Measurements from ENCODE around the gene GAPDHS.

DNA sequence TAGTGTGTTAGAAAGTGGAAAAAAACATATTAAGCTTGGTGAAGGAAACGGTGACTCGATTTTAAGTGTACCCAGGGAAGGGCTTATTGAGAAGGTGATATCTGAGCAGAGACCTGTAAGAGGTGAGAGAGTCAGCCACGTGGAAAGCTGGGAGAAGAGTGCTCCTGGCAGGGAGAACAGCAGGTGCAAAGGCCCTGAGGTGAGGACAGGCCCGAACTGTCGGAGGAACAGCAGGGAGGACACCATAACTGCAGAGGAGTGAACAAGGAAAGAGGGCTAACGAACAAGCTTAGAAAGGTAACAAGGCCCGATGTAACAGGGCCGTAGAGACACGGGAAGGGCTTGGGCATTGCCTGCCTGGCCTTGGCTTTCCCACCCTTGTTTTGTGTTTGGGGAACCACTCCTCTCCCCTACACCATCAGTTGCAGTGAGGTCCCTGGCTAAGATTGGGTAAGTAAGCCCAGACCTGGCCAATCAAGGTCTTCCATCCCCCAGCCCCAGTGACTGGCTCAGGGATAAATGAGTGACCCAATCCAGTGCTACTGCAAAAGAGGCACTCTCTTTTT, 22.9 kb downstream of the GAPDHS start:
- TF ChIP-seq, protein P1, sequence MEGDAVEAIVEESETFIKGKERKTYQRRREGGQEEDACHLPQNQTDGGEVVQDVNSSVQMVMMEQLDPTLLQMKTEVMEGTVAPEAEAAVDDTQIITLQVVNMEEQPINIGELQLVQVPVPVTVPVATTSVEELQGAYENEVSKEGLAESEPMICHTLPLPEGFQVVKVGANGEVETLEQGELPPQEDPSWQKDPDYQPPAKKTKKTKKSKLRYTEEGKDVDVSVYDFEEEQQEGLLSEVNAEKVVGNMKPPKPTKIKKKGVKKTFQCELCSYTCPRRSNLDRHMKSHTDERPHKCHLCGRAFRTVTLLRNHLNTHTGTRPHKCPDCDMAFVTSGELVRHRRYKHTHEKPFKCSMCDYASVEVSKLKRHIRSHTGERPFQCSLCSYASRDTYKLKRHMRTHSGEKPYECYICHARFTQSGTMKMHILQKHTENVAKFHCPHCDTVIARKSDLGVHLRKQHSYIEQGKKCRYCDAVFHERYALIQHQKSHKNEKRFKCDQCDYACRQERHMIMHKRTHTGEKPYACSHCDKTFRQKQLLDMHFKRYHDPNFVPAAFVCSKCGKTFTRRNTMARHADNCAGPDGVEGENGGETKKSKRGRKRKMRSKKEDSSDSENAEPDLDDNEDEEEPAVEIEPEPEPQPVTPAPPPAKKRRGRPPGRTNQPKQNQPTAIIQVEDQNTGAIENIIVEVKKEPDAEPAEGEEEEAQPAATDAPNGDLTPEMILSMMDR (conservative IDR thresholded peaks at IDR 0.05; ENCODE audit: low read depth, low read length), result no peak
- no peak for TF ChIP-seq EZH2 (IDR thresholded peaks at IDR 0.05; ENCODE audit: borderline replicate concordance, low read depth, low read length, poor library complexity, severe bottlenecking)

All from A673 (cell line).